ENCODE data around the gene KLB.

Gene KLB

DNA sequence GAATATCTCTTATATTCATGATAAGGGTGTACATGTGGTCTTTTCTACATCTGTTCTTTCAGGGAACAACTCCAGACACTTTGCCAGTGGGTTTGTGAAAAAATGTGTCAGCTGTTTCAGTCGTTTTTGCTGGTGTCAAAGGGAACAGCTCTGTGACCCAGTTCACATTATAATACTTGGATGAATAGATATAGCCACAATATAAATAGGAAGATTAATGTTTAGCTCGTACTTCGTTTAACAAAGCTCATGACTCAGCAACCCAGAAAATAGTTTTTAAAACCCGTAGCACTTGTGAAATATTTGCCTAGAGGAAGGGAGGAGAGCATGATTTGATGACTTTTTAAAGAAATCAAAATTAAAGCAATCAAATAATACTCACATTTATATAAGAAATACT lies 60.0 kb downstream of the KLB start:
- no peak for DNase-seq

DNA sequence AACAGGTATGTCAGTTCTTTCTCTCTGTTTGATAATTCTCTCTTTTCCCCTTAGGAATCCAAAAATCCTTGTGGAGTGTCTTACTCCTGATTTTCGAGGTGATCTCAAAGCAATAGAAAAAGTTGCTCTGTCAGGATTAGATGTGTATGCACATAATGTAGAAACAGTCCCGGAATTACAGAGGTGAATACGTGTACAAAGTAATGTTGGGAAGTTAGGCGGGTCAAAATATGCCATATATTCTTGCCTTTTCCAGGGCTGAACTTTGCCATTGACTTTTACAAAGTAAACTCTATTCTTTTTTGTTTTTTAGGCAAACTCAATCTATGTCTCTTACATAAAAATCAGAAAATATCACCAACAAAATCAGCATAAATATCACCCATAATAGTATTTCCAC lies 60.7 kb downstream of the KLB start:
- DNase-seq, result no peak

DNA sequence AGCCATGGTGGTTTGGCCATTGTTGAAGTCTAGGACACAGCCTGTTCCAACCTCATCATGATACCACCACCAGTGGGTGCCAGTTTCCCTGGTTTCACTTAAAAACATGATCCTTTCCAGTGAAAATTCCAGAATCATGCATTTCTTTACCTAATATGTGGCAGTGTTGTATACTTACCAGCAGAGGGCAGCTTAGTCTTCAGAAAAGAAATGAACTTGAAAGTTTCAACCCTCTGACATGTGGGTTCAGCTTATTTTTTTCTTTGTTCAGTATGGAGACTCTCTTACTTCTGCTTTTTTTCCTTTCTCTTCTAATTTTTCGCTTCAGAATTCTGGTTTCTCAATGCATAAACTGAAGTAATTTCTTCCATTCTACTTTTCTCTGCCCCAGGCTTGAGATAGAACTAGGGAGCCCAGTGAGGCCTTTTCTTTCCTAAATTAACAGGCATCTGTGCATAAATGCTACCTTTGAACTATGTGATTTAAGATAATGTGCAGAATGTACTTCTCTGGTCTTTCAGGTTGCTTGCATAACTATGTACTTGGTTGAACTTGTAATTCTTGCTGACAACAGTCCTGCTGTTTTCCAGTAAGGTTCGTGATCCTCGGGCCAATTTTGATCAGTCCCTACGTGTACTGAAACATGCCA lies 62.8 kb downstream of the KLB start:
- DNase-seq, result peak; percentile 73

DNA sequence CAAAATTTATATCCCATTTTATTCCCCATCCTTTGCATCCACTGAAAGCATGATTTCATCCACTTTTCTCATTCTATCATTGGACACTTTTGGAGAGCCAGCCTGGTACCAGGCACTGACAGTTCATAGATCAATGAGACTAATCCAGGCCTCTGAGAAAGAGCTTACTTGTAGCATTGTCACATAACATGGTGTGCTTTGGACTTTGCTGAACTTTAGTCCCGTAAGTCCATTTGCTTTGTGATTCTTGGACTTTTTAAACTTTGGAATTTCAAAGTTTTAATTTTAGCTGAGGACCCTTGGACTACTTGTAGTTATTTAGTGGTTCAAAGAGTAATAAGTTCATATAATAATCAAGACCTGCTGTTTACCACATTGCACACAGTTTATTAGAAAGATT lies 63.7 kb downstream of the KLB start:
- DNase-seq, result no peak

DNA sequence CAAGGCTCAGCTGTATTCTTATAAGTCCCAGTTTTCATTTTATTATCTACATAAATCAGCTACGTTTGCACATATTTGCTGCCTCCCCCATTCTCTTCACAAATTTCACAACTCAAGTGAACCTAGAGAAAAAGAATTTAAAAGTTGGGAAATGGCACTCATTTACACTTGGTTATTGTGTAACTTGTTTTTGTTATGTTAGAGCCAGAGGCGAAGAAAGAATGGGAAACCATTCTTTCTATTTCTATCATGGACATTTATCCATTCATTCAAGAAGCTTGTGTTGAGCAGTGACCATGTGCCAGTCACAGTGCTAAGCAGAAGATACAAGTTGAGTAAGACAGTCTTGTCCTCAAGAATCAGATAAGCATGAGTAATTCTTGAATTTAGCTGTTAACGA lies 65.7 kb downstream of the KLB start:
- no peak for DNase-seq

DNA sequence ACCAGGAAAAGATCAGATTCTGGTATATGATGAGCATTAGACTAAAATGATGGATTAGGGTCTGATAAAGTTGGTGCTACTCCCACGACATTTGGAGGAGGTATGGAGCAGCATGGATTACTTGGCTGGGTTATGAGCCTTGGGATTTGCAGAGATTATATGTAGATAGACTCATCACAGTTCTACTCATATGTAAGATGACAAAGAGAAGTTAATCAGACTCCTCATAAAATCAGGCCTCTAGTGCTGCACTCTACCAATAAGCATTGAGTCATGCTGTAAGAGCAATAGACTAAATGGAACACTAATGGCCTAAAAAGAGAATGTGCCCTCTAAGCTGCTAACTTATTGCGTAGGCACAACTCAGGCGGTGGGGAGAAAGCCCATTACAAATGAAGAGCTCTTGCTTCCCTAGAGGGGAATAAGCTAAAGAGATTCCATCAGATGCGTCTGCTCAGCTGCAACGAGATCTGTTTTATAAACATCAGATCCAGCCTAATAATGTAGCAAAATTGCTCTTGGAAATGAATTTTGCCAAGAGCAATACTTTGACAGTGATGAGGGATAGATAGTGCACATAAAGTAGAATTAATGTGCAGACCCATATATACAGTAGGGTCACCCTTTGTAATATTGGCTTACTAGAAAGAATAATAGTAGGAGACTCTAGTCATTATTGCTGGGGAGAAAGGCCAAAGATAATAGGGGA lies 69.6 kb downstream of the KLB start:
- no peak for DNase-seq

DNA sequence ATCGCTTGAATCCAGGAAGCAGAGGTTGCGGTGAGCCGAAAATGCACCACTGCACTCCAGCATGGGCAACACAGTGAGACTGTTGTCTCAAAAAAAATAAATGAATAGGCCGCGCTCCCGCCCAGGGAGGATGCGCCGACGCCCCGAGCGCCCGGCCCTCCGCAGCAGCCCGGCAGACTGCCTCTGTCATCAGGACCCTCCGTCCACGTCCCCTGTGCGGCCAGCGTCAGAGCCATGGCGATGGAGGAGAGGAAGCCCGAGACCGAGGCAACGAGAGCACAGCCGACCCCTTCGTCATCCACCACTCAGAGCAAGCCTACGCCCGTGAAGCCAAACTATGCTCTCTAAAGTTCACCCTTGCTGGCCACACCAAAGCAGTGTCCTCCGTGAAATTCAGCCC lies 73.5 kb downstream of the KLB start:
- DNase-seq, result no peak

DNA sequence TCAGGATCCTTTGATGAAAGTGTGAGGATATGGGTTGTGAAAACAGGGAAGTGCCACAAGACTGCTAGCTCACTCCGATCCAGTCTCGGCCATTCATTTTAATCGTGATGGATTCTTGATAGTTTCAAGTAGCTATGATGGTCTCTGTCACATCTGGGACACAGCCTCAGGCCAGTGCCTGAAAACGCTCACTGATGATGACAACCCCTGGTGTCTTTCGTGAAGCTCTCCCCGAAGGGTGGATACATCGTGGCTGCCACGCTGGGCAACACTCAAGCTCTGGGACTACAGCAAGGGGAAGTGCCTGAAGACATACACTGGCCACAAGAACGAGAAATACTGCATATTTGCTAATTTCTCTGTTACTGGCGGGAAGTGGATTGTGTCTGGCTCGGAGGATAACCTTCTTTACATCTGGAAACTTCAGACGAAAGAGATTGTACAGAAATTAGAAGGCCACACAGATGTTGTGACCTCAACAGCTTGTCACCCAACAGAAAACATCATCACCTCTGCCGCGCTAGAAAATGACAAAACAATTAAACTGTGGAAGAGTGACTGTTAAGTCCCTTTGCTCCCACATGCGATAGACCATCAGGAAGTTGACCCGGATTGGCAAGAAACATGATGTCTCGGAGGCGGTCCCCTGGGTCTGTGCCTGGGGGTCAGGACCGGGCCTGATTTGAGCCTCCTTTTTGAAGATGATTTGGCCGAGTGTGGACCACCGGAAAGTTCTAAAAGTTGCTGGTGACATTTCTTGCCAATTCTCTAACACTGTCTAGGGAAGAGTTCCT lies 74.4 kb downstream of the KLB start:
- DNase-seq, result no peak

DNA sequence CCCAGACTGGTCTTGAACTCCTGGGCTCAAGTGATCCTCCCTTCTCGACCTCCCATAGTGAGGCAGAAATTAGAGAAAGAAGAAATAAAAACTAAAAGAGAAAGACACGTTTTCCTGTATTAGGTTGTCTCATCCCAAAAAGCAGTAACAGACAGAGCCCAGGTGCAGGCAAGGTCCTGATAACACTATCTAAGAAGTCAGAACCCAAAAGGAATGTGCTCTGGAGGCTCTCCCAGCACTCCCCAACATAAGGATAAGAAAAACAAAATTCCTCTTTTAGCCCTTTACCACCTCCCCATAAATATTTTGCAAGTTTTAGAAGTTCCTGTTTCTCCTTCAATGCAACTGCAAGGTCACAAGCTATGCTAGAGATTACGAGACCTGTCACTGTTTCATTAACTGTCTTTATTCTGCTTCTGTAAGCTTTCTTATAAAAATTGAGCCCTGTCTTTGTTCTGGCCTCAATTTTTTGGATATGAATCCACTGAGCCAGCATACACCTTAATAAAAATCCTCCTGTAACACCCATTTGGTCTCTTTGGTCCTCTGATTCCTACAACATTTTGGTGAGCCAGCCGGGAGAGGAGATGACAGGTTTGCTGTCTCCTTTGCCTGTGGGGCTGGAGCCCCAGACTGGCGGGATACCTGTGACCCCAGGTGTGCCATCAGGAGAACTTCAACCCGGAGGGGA lies 78.0 kb downstream of the KLB start:
- no peak for DNase-seq

DNA sequence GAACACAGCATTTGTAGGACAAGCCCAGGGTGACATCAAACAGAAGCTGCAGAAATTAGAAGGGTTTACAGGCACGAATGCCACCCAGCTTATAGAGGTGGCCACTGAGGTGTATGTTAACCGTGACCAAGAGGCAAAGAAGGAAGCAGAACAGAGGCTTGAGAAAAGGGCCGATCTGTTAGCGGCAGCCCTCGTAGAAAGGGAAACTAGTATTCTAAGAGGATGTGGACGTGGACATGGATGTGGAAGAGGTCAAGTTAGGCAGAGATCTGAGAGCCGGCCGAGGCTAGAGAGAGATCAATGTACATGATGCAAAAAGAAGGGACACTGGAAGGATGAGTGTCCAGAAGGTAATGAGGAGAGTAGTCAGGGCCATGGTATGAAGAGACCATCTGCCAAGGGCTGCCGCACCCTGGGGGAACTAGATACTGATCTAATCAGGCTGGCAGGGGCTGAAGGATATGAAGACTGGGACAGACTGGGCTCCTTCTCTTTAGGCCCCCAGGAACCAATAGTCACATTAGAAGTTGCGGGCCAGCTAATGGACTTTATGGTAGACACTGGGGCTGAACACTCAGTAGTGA lies 79.6 kb downstream of the KLB start:
- no peak for DNase-seq

DNA sequence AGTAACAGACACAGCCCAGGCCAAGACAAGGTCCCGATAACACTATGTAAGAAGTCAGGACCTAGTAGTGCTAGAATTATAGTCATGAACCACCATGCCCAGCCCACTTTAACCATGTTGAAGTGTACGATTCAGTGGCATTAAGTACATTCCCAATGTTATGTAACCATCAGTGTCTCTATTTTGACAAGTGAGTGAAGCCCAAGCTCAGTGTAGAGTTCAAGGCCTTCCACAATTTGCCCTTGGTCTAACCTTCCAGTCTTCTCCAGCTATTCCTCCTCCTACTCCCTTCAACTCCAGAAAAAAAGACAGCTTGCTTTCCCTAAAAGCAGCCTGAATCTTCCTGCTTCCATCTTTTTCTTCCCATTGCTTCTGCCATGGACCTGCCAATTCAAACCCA lies 83.6 kb downstream of the KLB start:
- DNase-seq, result no peak

DNA sequence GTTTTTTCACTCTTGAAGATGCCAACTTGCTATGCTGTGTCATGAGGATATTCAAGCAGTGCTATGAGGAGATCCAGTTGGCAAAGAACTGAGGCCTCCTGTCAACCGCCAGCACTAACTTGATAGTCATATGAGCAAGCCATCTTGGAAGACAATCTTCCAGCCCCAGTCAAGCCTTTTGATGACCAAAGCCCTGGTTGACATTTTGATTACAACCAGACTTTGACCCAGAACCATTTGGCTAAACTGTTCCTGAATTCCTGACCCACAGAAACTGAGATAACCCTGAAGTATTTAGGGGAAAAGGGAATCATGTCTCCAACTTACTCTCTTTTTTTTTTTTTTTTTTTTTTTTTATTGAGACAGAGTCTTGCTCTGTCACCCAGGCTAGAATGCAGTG lies 87.6 kb downstream of the KLB start:
- DNase-seq, result no peak

DNA sequence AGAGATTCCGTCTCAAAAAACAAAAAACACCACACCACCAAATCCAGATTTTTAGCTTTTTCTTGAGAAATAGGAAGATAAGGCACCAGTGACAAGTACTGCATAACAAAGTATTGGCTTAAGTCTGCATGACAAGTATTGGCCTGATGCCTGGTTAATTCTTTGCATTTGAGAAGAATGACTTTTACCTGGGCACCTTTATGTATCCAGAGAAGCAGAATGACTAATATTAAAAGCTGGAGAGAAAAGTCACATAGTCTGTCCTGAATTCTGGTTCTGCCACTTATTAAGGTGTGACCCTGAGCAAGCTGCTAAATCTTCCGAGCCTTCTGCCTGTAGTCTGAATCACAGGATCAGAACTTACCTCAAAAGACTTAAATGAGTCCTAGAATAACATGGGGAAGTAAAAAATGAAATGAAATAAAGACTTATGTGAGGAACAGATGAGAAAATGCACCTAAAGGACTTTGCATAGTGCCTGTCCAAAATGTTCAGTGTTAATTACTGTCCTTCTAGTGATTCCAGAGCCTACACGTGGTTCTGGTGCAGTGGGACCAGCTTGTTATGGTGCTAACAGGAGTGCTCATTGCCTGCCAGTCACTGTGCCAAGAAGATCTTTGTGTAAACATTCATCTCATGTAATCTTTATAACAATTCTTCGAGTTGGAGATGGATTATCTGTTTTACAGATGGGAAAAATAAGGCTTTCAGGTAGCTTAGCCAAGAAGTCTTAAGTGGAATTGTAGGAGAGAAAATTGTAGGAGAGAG lies 88.9 kb downstream of the KLB start:
- no peak for DNase-seq

DNA sequence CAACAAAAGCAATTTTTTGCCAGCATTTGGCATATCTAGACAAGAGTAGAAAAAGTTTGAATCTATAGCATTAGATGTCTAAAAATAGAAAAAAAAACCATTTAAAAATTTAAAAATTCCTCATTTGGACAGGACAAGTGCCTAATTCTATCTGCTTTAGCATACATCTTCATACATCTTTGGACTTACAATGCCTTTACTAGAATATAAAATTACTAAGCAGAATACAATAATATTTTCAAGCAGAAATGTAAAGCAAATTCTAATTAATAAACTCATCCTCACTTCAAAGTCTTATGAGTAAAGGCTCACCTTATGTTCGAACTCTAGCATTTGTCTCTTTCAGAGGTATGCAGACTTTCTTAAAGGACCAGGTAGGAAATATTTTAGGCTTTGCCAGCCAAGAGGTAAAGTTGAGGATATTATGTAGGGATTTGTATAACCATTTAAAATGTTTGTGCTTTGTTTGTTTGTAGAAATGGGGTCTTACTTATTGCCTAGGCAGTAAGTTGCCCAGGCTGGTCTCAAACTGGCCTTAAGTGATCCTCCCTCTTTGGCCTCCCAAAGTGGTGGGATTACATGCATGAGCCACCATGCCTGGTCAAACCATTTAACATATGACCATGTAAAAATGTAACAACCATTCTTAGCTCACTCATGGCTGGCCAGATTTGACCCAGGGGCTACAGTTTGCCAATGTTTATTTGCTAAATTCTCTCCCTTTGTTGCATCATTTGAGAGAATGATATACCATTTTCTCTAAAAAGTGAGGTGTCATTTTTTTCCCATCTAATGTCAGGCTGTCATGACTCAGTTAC lies 91.4 kb downstream of the KLB start:
- DNase-seq, result no peak

DNA sequence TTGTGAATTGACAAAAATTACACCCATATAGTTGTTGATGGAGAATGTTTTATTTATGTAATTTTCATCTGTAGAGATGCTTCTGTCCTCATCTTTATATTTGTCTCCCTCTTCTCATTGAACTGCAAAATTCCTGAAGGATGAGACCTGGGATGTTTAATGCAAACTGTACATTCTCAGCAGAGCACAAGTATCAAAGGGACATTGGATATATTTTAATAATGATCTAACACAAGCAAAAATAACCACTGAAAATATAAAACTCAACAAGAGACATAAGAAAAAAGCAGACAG lies 91.9 kb downstream of the KLB start:
- DNase-seq, result no peak
